K562 (cell line): ENCODE results near the gene DIPK1A. TPM values are rescaled to one million over a fixed set of nuclear protein-coding genes. Genes with fewer than 3 reads are reported as not detected.

Experiments used
- KDM1A ChIP-seq, 2 experiments: fragments of 450-650 bp; IDR thresholded peaks; 2 replicates each; pipeline ENCODE4 v1.6.1; 2016; ENCODE audit warnings: mild to moderate bottlenecking in 2 of 2
- LARP7 ChIP-seq: fragments of 450-650 bp; IDR thresholded peaks from 2 replicates; pipeline ENCODE4 v1.6.1; 2016
- MAFG ChIP-seq: fragments of 450-650 bp; conservative IDR thresholded peaks from 2 replicates; pipeline ENCODE4 v1.6.1; 2016; ENCODE audit warnings: missing genetic modification characterization, missing compliant biosample characterization
- NCOA4 ChIP-seq: fragments of 450-650 bp; IDR thresholded peaks from 2 replicates; pipeline ENCODE4 v1.6.1; 2018; ENCODE audit warnings: mild to moderate bottlenecking; ENCODE audit not compliant: partially characterized antibody
- NONO ChIP-seq, 2 experiments: fragments of 200-400 bp in 1 of 2; fragments of 450-650 bp in 1 of 2; formaldehyde crosslinking in 1 of 2; IDR thresholded peaks; 2 replicates each; pipeline ENCODE4 v1.6.1; 2017; ENCODE audit warnings: low read depth in 2 of 2, mild to moderate bottlenecking in 2 of 2, moderate library complexity in 2 of 2, low read length in 1 of 2
- NR2C1 ChIP-seq, 2 experiments: fragments of 450-650 bp; IDR thresholded peaks; 2 replicates each; pipeline ENCODE4 v1.6.1; 2017; ENCODE audit warnings: mild to moderate bottlenecking in 2 of 2, antibody characterized with exemption in 1 of 2, inconsistent platforms in 1 of 2, missing compliant biosample characterization in 1 of 2, missing genetic modification characterization in 1 of 2
- PRMT5 ChIP-seq: sonication (generic); formaldehyde crosslinking; IDR thresholded peaks from 2 replicates; pipeline ENCODE4 v1.5.0; 2020; ENCODE audit warnings: missing genetic modification reagents
- RCOR1 ChIP-seq, 2 experiments: IDR thresholded peaks; 2 replicates each; pipeline ENCODE4 v1.6.1; 2012; ENCODE audit warnings: low read depth in 2 of 2, low read length in 2 of 2, borderline replicate concordance in 1 of 2, improper control_type of control experiment in 1 of 2
- SOX6 ChIP-seq: fragments of 450-650 bp; IDR thresholded peaks from 2 replicates; pipeline ENCODE4 v1.6.1; 2014; ENCODE audit warnings: mild to moderate bottlenecking
- ZFP1 ChIP-seq: fragments of 450-650 bp; formaldehyde crosslinking; IDR thresholded peaks from 2 replicates; pipeline ENCODE4 v1.4.0; 2020; ENCODE audit warnings: mild to moderate bottlenecking, mixed read lengths
- ZFP30 ChIP-seq: fragments of 250-450 bp; sonication (Bioruptor Pico); IDR thresholded peaks from 2 replicates; pipeline ENCODE4 v1.8.0; 2022; ENCODE audit warnings: moderate library complexity, mild to moderate bottlenecking, inconsistent platforms, borderline replicate concordance
- ZNF507 ChIP-seq: conservative IDR thresholded peaks from 2 replicates; pipeline ENCODE4 v1.6.1; 2017; ENCODE audit warnings: missing genetic modification characterization, missing compliant biosample characterization
- polyA plus RNA-seq, 8 experiments: library from polyadenylated mRNA; depleted of rRNA in 4 of 8; stranded (reverse) in 5 of 8; unstranded in 3 of 8; fragments of >200 nt; fragmentation: Nextera tagmentation in 2 of 8; fragmentation: Illumina TruSeq in 1 of 8; extraction: Ambion mirVana in 2 of 8; extraction: Trizol in 1 of 8; gene quantifications; 2 replicates each; pipeline versions ENCODE4 v1.2.1 to v1.2.3, GENCODE V29; 2011 to 2014; ENCODE audit warnings: inconsistent platforms in 1 of 8, missing spikeins in 1 of 8
- total RNA-seq, 7 experiments: library from RNA; depleted of rRNA in 6 of 7; stranded (reverse); fragments of >200 nt in 6 of 7; fragmentation: Illumina TruSeq in 2 of 7; extraction: Trizol in 2 of 7; gene quantifications; 2 replicates each; pipeline versions ENCODE4 v1.2.1 to v1.2.3, GENCODE V29; 2011 to 2021; ENCODE audit warnings: low replicate concordance in 1 of 7
- TF ChIP-seq, protein P1 (sequence below): fragments of 250-450 bp; sonication (Bioruptor Pico); IDR thresholded peaks from 2 replicates; pipeline ENCODE4 v1.8.0; 2022; ENCODE audit warnings: inconsistent platforms
- TF ChIP-seq, protein P2 (sequence below): fragments of 250-450 bp; sonication (Bioruptor Pico); IDR thresholded peaks from 2 replicates; pipeline ENCODE4 v1.8.0; 2022; ENCODE audit warnings: moderate library complexity, mild to moderate bottlenecking, inconsistent platforms
- TF ChIP-seq, protein P3 (sequence below), 2 experiments: fragments of 450-650 bp; IDR thresholded peaks; 2 replicates each; pipeline ENCODE4 v1.6.1; 2018; ENCODE audit warnings: mild to moderate bottlenecking in 2 of 2, low read depth in 1 of 2; ENCODE audit not compliant: partially characterized antibody in 2 of 2
- TF ChIP-seq, protein P4 (sequence below): fragments of 250-450 bp; sonication (Bioruptor Pico); IDR thresholded peaks from 2 replicates; pipeline ENCODE4 v1.4.0; 2020; ENCODE audit warnings: mild to moderate bottlenecking, moderate library complexity

Gene DIPK1A
- total and polyA plus RNA-seq, 9 of the 15 experiments (the other 6 are each of a cell fraction or from before 2014, with no cell fraction given) = 0.54 to 2.5 (median 1.3) TPM

DNA sequence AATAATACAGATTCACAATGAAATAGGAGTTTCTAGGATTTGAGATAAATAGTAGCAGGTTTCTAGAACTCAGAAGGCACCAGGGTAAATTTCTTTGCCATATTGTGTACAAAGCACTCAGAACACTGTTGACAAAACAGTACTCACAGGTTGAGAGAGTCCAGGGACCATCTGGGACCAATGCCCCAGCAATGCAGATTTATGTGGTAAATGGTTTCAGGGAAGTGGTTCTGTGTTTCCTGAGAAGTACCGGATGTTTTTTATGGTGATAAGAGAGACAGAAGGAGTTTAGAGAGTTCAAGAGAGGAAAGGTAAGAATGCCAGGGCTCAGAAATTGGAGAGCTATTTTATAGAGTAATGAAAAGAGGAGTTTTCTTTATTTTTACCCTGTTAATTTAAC, 29.6 kb upstream of the DIPK1A start (continued):
- TF ChIP-seq, protein P1, sequence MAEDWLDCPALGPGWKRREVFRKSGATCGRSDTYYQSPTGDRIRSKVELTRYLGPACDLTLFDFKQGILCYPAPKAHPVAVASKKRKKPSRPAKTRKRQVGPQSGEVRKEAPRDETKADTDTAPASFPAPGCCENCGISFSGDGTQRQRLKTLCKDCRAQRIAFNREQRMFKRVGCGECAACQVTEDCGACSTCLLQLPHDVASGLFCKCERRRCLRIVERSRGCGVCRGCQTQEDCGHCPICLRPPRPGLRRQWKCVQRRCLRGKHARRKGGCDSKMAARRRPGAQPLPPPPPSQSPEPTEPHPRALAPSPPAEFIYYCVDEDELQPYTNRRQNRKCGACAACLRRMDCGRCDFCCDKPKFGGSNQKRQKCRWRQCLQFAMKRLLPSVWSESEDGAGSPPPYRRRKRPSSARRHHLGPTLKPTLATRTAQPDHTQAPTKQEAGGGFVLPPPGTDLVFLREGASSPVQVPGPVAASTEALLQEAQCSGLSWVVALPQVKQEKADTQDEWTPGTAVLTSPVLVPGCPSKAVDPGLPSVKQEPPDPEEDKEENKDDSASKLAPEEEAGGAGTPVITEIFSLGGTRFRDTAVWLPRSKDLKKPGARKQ (CRISPR knock-in tag) = no peak
- TF ChIP-seq ZFP1 (CRISPR knock-in tag) = no peak
- peak; percentile 35; the same call in 1 of the 2 replicates for TF ChIP-seq SOX6
- TF ChIP-seq LARP7 = no peak
- no peak for TF ChIP-seq NONO (IDR thresholded peaks at IDR 0.05; ENCODE audit: low read depth in 2 of 2, low read length in 1 of 2)
- TF ChIP-seq, protein P2, sequence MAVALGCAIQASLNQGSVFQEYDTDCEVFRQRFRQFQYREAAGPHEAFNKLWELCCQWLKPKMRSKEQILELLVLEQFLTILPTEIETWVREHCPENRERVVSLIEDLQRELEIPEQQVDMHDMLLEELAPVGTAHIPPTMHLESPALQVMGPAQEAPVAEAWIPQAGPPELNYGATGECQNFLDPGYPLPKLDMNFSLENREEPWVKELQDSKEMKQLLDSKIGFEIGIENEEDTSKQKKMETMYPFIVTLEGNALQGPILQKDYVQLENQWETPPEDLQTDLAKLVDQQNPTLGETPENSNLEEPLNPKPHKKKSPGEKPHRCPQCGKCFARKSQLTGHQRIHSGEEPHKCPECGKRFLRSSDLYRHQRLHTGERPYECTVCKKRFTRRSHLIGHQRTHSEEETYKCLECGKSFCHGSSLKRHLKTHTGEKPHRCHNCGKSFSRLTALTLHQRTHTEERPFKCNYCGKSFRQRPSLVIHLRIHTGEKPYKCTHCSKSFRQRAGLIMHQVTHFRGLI (CRISPR knock-in tag) = no peak
- no peak for TF ChIP-seq NCOA4
- TF ChIP-seq, protein P3, sequence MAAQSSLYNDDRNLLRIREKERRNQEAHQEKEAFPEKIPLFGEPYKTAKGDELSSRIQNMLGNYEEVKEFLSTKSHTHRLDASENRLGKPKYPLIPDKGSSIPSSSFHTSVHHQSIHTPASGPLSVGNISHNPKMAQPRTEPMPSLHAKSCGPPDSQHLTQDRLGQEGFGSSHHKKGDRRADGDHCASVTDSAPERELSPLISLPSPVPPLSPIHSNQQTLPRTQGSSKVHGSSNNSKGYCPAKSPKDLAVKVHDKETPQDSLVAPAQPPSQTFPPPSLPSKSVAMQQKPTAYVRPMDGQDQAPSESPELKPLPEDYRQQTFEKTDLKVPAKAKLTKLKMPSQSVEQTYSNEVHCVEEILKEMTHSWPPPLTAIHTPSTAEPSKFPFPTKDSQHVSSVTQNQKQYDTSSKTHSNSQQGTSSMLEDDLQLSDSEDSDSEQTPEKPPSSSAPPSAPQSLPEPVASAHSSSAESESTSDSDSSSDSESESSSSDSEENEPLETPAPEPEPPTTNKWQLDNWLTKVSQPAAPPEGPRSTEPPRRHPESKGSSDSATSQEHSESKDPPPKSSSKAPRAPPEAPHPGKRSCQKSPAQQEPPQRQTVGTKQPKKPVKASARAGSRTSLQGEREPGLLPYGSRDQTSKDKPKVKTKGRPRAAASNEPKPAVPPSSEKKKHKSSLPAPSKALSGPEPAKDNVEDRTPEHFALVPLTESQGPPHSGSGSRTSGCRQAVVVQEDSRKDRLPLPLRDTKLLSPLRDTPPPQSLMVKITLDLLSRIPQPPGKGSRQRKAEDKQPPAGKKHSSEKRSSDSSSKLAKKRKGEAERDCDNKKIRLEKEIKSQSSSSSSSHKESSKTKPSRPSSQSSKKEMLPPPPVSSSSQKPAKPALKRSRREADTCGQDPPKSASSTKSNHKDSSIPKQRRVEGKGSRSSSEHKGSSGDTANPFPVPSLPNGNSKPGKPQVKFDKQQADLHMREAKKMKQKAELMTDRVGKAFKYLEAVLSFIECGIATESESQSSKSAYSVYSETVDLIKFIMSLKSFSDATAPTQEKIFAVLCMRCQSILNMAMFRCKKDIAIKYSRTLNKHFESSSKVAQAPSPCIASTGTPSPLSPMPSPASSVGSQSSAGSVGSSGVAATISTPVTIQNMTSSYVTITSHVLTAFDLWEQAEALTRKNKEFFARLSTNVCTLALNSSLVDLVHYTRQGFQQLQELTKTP (IDR thresholded peaks at IDR 0.05; ENCODE audit: low read depth in 1 of 2, partially characterized antibody in 2 of 2) = no peak
- no peak for TF ChIP-seq MAFG
- TF ChIP-seq, protein P4, sequence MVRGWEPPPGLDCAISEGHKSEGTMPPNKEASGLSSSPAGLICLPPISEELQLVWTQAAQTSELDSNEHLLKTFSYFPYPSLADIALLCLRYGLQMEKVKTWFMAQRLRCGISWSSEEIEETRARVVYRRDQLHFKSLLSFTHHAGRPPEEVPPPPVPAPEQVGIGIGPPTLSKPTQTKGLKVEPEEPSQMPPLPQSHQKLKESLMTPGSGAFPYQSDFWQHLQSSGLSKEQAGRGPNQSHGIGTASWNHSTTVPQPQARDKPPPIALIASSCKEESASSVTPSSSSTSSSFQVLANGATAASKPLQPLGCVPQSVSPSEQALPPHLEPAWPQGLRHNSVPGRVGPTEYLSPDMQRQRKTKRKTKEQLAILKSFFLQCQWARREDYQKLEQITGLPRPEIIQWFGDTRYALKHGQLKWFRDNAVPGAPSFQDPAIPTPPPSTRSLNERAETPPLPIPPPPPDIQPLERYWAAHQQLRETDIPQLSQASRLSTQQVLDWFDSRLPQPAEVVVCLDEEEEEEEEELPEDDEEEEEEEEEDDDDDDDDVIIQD (CRISPR knock-in tag) = no peak
- no peak for TF ChIP-seq PRMT5 (CRISPR knock-in tag)
- TF ChIP-seq ZFP30 (CRISPR knock-in tag) = no peak
- no peak for TF ChIP-seq NR2C1 (IDR thresholded peaks at IDR 0.05)
- TF ChIP-seq NR2C1 (tag; IDR thresholded peaks at IDR 0.05) = no peak
- peak in 1 of 2 experiments; percentile 40; a peak in 1 of 4 replicates for TF ChIP-seq RCOR1 (IDR thresholded peaks at IDR 0.05; ENCODE audit: borderline replicate concordance in 1 of 2, low read depth in 2 of 2, low read length in 2 of 2)
- TF ChIP-seq KDM1A (IDR thresholded peaks at IDR 0.05) = peak; percentile 25 to 72; a peak in 3 of 4 replicates
- TF ChIP-seq ZNF507 (tag) = no peak
